Measurements from ENCODE around the gene ZGPAT.

GRCh38 chr20:63703471-63703975 is 4.3 kb upstream of the ZGPAT start:
- TF ChIP-seq CTCF (IDR thresholded peaks at IDR 0.05): no peak
- no peak for TF ChIP-seq POLR2AphosphoS5 (IDR thresholded peaks at IDR 0.05)
